ENCODE measurements around the gene GDF7.

The GDF7 gene

DNA sequence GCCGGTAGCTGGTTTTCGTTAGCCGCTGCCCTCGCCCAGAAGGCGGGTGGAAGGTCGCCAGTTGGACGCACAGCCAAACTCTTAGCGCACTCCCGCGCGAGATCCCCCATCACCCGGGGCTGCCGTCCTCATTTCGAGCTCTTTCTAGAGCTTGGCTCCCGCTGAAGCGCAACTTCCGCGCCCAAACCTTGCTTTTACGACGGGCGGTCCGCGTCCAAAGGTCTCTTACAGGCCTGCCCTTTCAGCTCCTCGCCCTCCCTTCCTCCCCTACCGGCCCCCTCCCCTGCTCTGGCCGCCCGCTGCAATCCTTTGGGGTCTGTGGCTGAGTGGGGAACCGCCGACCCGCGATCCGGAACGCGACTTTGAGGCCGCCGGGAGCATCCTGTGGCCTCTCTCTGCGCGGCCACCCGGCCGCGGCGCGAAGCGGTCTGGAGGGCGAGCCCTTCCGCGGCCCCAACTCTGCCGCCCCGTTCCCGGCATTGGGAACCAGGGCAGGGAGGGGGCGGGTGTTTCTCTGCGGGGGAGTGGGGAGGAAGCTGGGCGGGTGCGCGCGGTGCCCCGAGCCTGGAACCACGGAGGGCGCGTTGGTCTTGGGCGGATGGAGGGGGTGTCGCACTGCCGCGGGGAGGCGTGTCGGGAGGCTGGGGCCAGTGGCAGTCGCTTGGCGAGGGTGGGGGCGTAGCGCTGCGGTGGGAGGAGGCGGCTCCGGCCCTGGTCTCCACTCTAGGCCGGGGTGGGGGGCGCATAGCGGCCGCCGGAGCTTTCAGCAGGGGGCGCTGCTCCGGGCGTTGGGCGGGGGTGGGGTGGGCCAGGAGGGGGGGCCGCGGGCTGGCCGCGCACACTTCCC, at the start of gene GDF7:
GDF7 (plus strand) TSS at position 841 of the 847 bp plus-strand sequence. CDS start 96 bp downstream, outside the sequence.
- DNase-seq, result no peak

DNA sequence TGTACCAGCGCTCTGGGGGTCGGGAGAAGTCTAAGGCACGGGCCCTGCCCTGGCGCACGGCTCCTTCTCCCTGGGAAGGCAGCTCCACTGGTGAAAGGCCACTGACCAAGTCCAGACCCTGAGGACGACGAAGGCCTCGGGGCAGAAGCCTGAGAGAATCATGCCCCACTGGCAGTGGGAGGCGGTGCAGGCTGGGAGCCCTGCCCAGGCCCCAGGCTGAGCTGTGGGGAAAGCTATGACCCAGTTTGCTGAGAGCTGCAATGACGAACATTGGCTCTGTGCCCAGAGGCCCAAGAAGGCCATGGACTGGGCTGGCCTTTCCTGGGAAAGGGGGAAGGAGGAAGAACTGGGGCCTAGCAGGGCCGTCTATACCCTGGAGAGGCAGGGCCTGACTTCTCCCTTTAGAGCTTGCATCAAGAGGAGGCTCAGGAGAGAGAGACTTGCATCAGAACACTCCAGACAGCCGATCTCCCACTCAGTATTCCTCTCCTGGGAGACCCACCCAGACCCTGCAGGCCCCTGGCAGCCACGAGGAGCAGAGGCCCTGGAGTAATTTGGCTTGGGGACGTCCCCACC, 49.0 kb upstream of the GDF7 start:
- no peak for DNase-seq

DNA sequence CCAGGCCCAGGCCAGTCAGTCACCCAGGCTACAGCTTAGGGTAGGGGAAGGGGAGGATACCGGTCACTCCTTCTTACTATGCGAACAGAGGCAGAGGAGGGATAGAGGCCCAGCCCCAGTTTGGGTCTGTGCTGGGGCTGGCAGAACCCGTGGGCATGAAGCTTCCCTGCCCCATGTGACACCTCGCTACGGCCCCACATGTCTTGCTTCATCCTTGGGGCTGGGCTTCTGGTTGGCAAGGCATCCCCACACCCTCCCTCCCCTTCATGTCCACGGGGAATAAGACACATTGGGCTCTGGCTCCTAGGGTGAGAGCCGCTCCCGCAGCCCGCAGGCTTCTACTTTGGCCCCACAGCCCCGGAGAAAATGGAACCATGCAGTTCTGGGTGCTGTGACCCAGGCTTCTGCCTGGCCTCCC, 48.5 kb upstream of the GDF7 start:
- no peak for DNase-seq

DNA sequence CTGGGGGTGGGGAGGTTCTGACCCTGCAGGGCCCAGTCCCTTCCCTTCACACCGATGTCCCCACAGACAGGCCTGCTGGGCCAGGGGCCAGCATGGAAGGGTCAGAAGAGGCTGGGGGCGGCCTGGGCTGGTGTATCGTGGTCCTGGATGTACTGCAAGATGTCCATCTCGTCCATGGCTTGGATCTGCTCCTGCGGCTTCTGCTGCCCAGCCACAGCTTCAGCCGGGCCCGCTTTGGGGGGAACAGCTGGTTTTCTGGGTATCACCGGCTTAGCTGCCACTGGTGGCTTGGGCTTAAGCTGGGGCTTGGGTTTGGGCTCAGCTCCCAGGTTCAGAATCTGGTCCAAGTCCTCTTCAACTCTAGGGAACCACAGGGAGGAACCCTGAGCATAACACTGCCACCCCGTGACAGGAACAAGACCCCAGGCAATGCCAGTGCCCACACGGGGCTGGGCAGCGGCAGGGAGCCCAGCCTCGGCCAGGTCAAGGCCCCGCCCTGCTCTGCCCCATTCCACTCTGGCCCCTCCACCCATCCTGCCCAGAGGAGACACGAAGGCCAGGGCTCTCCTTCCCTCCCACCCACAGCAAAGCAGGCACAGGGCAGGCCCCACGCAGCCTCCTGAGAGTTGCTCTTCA, 47.9 kb upstream of the GDF7 start:
- no peak for DNase-seq

DNA sequence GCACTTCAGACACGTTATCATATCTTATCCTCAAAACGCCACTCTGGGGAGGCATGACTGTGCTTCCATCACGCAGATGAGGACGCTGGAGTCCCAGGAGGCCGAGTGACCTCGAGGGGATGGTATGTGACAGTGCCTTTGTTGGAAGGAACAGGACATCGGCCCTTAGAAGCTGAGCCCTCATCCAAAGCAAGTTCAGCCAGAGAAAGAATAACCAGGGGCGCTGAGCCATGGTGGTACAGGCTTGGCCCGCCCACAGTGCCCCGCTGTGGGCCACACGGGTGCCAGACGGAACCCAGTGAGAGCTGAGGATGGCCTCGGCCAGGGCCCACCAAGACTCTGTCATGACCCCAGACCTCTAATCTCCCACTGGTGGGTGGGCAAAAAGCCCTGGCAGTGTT, 47.3 kb upstream of the GDF7 start:
- DNase-seq, result no peak

DNA sequence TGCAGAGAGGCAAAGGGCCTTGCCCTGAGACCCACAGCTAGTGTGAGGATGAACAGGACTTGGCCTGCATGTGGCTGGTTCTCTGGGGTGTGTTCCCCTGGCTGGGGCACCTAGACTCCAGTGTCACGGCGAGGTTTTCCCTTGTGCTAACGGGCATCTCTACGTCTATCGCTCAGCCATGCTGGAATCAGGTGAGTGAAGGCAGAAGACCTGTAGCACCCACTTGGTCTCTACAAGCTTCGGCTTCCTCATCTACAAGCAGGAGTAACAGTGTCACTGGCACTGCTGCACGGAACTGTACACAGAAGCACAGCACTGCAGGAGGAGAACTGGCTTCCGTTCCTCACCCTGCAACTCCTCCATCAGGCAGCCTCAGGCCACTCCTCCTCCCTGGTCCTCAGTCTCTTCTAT, 46.7 kb upstream of the GDF7 start:
- no peak for DNase-seq

DNA sequence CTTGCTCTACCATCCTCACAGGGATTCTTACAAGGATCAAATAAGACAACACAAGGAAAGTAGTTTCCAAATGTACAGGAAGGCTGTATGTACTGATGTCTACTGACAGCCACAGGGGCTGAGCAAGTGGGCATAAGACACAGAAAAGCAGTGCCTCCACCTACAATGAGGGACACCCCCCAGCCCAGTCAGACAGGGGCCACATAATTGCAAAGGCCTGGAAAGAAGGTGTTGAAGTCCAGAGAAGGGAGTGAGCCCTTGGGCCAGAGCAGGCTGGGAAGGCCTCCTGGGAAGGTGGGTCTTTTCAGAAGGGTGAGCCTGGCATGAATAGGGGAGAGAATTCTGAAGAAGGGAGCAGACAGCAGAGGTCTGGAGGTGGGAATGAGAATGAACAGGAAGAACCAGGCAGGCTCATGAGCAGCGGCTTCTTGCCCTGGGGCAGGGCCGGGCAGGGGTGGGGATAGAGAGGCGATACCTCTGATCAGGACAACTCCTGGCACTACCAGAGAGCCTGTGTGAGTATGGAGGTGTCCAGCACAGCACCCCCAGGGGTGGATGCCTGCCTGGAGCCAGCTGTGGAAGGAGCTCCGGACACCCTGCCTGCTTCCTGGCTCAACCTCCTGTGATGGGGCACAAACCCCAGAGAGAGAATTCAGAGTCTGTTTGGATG, 46.1 kb upstream of the GDF7 start:
- DNase-seq, result no peak

DNA sequence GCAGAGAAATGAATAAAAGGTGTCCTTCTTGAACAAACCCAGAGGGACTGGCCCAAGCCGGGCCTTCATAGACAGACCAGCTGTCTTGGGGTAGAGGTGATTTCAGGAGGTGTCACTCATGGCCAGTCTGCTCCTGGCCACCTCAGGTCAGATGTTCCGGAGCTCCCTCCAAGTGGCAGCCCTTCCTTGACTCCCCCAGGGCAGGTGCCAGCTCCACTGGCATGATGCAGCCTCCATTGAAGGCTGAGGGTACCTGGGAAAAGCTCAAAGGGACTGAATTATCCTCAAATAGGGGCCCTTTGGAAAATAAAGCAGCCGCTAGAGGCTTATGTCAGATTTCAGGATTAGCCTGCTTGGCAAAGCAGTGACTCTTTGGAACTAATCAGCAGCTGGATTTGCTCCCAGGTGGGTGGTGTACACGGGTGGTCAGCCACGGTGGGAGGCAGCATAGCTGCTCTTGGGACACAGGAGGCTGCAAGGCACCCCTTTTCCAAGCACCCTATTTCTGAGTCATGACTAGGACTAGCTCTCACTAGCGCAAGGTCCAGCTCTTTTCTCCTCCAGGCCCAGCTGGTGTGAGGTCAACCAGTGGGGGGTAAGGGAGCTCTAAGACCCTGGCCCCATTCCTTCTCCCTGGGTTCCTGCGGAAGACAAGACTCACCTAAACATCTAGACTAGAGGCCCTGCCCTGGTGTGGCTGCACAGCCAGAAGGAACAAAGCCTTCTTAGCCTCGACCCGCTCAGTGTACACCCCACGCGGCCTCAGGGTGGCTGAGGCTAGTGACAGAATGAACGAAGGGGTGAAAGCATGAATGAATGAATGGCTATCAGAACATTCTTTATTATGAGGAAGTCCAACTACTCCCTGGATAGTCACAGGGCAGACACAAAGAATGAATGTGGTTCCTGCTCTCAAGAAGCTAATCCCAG, 45.3 kb upstream of the GDF7 start:
- no peak for DNase-seq

DNA sequence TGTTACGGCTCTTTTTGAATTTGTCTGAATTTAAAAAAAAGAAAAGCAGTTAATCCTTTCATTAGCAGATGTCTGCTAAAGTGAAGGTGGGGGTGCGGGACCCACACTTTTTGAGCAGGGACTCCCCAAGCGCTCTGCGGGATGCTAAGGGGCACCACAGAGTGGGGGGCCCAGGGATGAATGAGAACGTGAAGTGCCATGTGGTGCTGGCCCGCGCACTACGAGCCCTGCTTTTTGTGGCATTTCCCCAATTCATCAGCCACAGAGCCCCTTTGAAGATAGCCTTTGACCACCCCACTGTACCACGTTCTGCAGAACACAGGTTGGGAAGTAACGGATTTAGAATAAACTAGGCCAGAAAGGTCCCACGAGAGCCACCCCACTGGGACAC, 44.7 kb upstream of the GDF7 start:
- no peak for DNase-seq

DNA sequence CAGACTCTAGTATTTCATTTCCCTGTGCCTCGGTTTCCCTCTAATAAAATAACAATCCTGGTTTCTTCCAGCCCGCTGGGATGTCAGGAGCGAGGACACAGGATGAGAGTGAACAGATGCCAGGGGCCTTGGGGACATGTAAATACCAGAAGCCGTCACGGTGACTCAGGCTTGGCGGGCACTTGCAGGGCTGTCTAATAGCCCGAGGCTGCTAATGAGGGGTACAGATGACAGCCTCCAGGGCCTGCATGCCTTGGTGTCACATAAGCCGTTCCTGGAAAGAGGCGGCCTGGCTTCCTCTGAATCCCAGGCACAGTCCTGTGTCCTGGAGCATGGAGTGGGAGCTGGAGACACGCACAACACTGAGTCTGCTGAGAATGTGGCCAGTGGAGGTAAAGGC, 44.2 kb upstream of the GDF7 start:
- DNase-seq, result no peak

DNA sequence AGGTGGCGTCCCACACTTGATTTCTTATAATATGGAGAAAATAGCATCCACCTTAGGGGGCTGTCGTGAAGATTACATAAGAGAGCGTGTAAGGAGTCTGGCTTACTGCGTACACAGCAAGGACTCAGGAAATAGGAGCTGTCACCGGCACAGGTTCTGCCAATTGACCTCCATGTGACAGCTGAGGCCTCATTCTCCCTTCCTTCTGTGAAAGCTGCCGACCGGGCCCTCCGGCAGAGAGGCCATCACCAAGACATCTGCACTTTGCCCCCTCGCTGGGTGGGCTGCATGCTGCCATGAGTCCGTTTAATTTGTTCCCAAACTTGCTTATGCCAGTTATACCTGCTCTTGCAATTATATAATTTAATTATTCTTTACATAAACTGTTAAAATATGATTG, 43.7 kb upstream of the GDF7 start:
- DNase-seq, result no peak

DNA sequence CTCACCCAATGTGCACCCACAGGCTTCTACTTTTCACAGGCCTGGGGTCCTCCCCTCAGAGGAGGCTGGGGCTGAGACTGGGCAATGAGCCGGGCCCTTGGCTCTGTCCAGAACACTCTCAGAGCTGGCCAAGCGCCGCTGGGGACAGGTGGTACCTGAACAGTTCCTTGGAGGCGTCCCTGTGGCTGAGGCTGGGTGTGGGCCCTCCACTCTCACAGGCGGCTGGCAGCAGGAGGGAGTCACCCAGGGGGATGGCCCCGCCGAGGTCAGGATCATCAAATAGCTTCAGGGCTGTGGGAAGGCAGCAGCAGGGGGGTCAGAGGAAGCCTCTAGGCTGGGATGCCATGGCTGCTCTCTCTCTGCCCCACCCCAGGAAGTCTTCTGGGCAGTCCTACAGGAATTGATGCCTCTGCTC, 43.2 kb upstream of the GDF7 start:
- no peak for DNase-seq

DNA sequence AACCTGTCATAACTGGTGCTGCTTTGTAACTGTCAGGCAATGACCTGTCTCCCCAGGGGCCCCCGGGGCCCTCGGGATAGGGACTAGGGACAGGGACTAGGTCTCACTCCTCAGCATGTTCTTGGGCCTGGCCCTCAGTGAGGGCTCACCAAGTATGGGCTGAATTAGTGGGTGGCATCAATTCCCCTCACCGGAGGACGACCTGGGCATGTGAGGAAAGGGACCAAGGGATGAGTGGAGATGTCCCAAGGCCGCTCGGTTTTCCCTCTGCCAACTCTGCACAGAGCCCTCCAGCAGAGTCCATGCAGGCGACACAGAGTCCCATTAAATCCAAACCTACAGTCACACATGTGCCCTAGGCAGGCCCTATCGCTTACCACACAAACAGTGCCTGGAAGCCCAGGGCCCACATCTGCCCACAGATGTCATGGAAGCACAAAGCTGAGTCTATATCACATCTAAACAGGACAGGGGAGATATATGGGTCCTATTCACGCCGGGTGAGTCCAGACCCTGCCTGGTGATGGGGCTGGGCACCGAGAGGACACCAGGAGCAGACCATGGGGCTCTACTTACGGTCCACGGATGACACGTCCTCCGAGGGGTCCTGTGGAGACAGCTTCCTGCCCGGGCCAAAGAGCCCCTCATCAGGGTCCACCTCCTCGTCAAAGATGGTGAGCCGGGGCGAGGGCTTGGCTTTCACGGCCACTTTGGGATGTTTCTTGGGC, 42.6 kb upstream of the GDF7 start:
- no peak for DNase-seq

DNA sequence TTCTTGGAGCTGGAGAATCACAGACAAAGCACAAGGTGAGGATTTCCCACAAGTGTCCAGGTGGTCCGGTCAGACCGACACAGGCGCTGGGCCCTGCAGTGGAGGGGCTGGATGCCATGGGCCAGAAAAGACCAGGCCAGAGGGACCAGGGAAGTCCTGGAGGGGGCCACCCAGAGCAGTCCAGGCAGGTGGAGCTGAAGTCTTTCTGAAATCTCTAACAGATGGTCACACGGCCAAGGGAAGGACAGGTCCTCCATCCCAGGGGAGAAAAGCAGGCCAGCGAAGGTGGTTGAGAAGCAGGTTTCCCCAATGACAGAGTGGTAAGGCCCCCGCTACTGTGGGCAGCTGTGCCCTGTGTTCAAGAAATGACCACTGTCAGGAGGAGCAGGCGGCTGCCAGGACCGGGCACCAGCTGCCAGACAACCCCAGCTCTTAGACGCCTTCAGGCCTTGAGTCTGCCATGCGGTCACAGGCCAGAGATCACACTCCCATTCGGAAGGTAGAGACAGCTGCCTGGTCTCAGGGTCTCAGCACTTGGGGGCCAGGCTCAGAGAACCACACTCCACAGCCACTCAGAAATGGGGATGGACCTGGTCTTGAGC, 42.0 kb upstream of the GDF7 start:
- DNase-seq, result no peak

DNA sequence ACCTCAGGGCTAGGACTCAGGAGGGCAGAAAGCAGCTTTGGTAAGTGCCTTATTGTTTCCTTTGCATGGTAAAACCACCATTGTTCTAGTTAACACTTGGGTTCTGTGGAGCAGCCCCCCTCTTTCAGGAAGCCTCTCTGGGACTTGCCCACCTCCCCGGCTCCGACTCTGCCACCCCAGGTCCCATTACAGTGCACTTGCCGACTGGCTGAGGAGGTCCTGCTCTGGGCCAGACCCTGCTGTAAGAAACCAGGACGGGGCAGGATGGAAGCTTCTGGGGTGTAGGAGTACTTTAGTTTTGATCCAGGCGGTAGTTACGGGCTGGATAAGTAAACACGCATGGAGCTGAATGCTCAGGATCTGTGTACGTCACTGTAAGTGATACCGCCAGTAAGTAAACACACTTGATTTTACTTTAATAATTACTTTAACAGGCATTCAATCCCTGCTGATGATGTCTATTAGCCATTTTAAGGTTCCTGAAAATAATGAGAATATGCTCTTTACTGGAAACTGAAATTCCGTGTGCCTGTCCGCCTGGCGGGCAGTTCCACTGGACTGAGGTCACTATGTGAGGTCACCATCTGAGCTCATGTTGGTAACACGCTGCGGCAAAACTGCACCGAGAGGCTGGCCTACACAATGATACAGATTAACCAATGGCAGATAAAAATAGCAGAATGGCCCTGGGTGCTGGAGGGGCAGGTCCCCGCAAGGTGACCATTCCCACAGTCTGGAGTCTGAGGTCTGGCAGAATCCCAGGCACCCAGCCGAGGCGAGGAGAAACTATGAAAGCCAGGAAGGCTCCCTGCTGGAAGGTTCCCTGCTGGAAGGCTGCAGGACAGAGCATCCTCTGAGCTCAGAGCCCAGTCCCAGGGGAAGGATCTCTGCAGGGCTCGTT, 41.2 kb upstream of the GDF7 start:
- no peak for DNase-seq

DNA sequence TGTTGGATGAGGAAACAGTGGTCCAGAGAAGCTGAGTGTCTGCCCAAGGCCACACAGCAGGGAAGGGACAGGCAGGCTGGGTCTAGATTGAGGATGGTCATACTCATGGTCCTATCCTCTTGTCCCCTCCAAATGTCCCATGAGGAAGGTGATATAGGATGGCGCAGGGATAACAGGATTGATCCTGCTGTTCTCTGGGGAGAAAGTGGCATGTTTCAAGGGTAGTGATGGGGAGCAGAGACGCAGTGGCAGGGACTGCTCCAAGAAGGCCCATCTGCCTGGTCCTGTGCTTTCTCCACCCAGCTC, 40.6 kb upstream of the GDF7 start:
- no peak for DNase-seq

DNA sequence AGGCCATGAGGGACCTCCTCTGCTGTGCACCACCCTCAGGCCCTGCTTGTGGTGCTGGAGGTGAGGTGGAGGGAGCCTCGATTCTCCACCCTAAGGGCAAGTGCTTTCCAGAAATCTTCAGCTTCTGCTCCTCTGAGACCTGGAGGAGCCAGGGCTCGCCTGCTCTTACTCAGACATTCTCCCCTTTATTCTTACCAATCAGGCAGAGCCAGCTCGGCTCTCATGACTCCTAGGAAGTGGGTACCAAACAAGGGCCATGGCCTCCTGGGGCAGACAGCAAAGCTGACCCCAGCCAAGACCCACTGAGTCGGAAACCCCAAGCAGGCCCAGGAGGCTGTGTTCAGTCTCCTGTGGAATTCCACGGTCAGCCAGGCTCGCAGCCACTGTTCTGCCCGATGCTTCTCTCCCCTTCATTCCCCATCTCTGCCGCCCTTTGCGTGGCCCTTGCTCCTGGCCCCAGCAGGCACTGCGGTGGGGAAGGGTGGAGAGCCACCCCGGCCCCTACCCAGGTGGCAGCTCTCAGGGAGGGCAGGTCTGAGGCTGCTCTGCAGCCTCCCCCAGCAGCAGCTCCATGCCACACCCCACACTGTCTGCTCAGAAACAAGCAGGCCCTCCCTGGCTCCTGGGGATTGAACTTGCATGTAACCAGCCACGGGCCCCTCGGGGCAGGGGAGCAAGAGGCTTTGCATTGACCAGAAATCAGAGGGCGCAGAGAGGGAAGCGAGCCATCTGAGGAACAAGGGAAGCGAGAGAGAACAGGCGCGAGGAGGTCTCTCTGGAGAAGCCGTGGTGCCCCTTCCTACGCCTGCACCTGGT, 40.0 kb upstream of the GDF7 start:
- DNase-seq, result no peak

DNA sequence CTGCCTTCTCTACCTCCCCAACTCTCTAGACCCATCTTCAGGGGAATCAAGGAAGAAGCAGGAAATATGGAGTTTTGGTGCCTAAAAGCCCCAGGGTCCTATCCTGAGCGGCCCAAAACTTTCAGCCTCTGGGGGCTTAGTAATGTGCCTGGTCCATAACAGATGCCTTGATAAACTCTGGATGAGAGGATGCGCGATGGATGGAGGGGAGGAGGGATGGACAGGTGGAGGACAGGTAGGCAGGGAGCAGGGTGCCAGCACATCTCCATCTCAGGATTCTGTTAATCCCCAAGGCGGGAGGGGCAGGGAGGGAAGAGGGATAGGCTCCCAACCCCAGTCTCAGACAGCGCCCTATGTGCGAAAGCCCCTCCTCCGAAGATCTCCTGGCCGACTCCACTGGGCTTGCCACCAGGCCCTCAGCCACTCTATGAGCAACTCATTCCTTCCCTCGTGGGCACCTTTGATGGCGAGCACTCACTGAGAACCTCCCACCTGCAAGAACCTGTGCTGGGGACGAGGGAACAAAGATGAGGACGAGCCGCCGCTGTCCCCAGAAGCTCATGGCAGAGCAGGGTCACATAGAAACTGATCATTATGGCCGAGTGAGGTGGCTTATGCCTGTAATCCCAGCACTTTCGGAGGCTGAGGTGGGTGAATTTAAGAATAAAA, 39.1 kb upstream of the GDF7 start:
- no peak for DNase-seq

DNA sequence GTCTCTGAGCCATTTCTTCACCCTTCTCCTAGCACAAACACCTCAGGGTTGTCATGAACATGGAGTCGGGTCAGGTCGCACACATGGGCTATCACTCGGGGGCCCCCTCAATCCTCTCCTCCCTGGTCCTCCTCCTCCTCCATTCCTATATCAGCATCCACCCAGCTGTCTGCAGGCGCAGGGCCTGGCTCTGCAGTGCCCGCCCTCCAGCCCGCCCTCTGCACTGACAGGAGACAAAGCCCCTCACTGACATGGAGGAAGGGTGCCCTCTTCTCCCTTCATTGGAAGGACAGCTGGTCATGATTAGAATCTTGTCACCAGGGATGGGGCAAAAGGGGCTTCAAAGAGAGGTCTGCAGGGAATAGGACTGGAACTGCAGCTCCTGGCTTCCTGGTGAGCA, 37.8 kb upstream of the GDF7 start:
- DNase-seq, result no peak
